Motor neuron (in vitro differentiated cells): Measurements from ENCODE around the gene TTC39B. TPM values are rescaled to one million over a fixed set of nuclear protein-coding genes. Genes with fewer than 3 reads are reported as not detected.

Experiments used
- ATAC-seq, 8 experiments: fragments of 200-7000 bp; cut with Tn5 transposase; replicated peaks in 6 of 8; 2 replicates each; pipeline ENCODE4 v1.8.0; 2021; ENCODE audit warnings: mild to moderate bottlenecking in 8 of 8, moderate library complexity in 8 of 8
- H3K27ac ChIP-seq, 2 donors: fragments of 250-450 bp; sonication (Bioruptor Pico); 2 replicates each; pipeline ENCODE4 v1.9.0; 2021; ENCODE audit warnings: antibody characterized with exemption in 2 of 2, mild to moderate bottlenecking in 2 of 2, moderate library complexity in 1 of 2
- H3K4me1 ChIP-seq, 2 donors: fragments of 250-450 bp; sonication (Bioruptor Pico); replicated peaks in 1 of 2; 2 replicates each; pipeline ENCODE4 v1.6.1; 2021; ENCODE audit warnings: antibody characterized with exemption in 2 of 2, mild to moderate bottlenecking in 2 of 2, moderate library complexity in 1 of 2
- H3K4me3 ChIP-seq, 5 donors: fragments of 250-450 bp; sonication (Bioruptor Pico); 2 replicates each; pipeline ENCODE4 v1.9.0; 2021; ENCODE audit warnings: antibody characterized with exemption in 5 of 5, mild to moderate bottlenecking in 5 of 5, moderate library complexity in 4 of 5
- WGBS, 10 experiments: fragments of 450-650 bp; shearing (Covaris generic); methylation state at CpG; one replicate each; pipeline ENCODE4 v1.0.0; 2022; 5-methylcytosine and 5-hydroxymethylcytosine counted together
- in situ Hi-C, 9 experiments: fragments of 400-800 bp; cut with MboI; loops; one replicate each; pipeline ENCODE4 v1.15.0; 2021; ENCODE audit warnings: low sequenced_read_pairs in 9 of 9, low pct_unique_long_range_greater_than_20kb in 2 of 9; ENCODE audit not compliant: unreplicated experiment in 9 of 9
- total RNA-seq, 8 experiments: library from RNA; unstranded; fragments of 300-600 nt; gene quantifications; 2 replicates each; pipeline versions ENCODE4 v1.2.3 to v1.2.4, GENCODE V29; 2022

TTC39B gene
- total RNA-seq, 8 experiments from 2014 or later: 1.4 to 10.6 (median 4.5) TPM

DNA sequence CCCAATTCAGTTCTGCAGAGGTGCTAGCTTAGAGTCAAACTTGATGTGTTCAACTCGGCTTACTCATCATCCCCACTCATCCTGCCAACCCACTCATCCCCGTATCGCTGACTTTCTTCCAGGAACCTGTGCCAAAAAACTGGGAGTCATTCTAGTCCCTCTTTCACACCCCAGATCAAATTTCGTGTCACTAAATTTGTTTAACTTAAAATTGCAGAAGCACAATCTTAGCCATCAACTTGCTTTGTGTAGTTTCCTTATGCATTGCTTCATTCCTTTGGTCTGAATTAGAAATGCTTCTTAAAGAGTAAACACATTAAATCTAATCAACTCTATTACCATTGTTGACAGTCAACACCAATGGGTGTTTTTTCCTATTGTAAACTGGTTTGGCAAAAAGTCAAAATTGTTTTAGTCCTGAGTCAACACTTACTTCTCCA is 162.4 kb downstream of the TTC39B start:
- in situ Hi-C loops: loop anchor here in 3 of 9 experiments (25.0 kb wide), 3 partner anchors 332 to 682 kb away; no protein-coding TSS in a partner anchor
- peak in 2 of 8 experiments; percentile 46 to 69 for ATAC-seq
- H3K4me1 ChIP-seq: peaks cover 11% of the 10 kb centered on the region in 2 donors
- no peak overlapping the region for H3K27ac ChIP-seq
- WGBS, 10 experiments: 0 to 93% (median 71%) methylated on average over 1 to 4 of the region's 4 CpGs; no CpG with 5 or more reads in 2 of the 10 experiments
- no peak overlapping the region for H3K4me3 ChIP-seq

GRCh38 chr9:15142878-15143534 is 164.0 kb downstream of the TTC39B start:
- in situ Hi-C loops: loop anchor here in 3 of 9 experiments (25.0 kb wide), 3 partner anchors 331 to 681 kb away; no protein-coding TSS in a partner anchor

DNA sequence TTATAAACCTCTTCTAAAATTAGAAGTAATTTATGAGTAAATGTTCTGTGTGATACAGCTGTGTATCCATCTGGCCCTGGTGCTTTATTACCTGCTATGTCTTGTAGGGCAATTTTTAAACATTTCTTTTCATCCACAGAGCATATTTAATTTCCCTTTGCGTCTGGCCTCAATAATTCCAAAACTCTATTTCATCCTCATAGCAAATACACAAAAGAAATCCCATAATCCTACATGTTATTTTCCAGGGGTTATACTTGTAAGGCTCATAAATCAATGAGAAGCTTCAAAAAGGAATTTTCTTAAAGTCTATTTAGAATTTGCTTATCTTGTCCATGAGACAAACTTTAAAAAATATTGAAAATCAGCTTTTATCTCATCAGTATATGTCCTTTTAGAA is 167.0 kb downstream of the TTC39B start:
- no peak overlapping the region for H3K4me3 ChIP-seq
- no peak for ATAC-seq
- in situ Hi-C loops: loop anchor here in 3 of 9 experiments (25.0 kb wide), 3 partner anchors 328 to 678 kb away; no protein-coding TSS in a partner anchor
- H3K4me1 ChIP-seq: no peaks in the 10 kb centered on the region
- H3K27ac ChIP-seq: no peak overlapping the region
- WGBS, 10 experiments: 64 to 100% (median 90%) methylated on average over 1 of the region's 1 CpG; no CpG with 5 or more reads in 1 of the 10 experiments

More at GRCh38 chr9:15142878-15143534, 164.0 kb downstream of the TTC39B start:
- 0 to 100% (median 66%) methylated on average over 1 to 6 of the region's 6 CpGs for WGBS, 10 experiments
- Histone ChIP-seq H3K4me3 (no peak overlapping the region), H3K27ac (no peak overlapping the region), H3K4me1 (peaks cover 11% of the 10 kb centered on the region in 2 donors)
- peak in 5 of 8 experiments; percentile 52 to 85 (median 76) for ATAC-seq

DNA sequence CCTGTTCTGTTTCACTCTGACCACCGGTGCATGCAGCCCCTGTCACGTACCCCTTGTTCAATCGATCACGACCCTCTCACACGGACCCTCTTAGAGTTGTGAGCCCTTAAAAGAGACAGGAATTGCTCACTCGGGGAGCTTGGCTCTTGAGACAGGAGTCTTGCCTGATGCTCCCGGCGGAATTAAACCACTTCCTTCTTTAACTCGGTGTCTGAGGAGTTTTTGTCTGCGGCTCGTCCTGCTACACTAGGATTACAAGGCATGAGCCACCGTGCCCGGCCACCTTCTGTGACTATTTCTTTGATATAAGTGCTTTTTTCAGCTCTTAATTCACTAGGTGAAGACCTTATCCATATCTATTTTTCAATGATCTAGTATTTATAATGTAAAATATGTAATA is 167.5 kb downstream of the TTC39B start:
- no peaks in the 10 kb centered on the region for H3K4me1 ChIP-seq
- in situ Hi-C loops: loop anchor here in 3 of 9 experiments (25.0 kb wide), 3 partner anchors 327 to 677 kb away; no protein-coding TSS in a partner anchor
- no peak overlapping the region for H3K4me3 ChIP-seq
- no peak overlapping the region for H3K27ac ChIP-seq
- no peak for ATAC-seq
- 46 to 100% (median 74%) methylated on average over 1 to 13 of the region's 13 CpGs; no CpG with 5 or more reads in 2 of the 10 experiments for WGBS, 10 experiments

GRCh38 chr9:15138357-15138686 is 168.7 kb downstream of the TTC39B start:
- 13 to 86% (median 30%) methylated on average over 1 to 2 of the region's 2 CpGs; no CpG with 5 or more reads in 4 of the 10 experiments for WGBS, 10 experiments
- Histone ChIP-seq H3K4me1 (no peaks in the 10 kb centered on the region), H3K4me3 (no peak overlapping the region), H3K27ac (no peak overlapping the region)
- in situ Hi-C loops: loop anchor here in 3 of 9 experiments (25.0 kb wide), 3 partner anchors 326 to 676 kb away; no protein-coding TSS in a partner anchor
- ATAC-seq: no peak

DNA sequence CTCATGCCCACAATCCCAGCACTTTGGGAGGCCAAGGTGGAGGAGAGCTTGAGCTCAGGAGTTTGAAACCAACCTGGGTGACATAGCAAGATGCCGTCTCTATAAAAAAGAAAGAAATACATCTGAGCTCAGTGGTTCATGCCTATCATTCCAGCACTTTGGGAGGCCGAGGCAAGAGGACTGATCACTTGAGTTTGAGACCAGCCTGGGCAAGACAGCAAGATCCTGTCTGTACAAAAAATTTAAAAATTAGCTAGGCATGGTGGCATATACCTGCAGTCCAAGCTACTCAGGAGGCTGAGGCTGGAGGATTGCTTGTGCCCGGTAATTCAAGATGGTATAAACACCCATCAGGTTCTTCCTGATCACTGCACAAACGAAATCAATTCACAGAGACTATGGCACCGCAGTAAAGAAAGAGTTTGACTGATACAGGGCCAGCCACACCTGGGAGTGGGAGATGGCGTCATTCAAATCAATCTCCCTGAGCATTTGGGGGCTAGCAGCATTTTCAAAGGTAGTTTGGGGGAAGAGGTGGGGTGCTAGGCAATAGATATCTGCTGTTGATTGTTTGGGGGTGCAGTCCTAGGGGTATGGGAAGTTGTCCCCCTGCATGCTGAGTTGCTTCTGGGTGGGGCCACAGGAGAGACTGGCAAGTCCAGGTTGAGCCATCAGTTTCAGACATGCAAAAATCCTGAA is 169.2 kb downstream of the TTC39B start:
- WGBS, 10 experiments: 66 to 100% (median 88%) methylated on average over 1 to 4 of the region's 6 CpGs; no CpG with 5 or more reads in 2 of the 10 experiments
- no peak for ATAC-seq
- Histone ChIP-seq H3K4me3 (no peak overlapping the region), H3K4me1 (no peaks in the 10 kb centered on the region), H3K27ac (no peak overlapping the region)
- in situ Hi-C loops: loop anchor here in 3 of 9 experiments (25.0 kb wide), 3 partner anchors 326 to 676 kb away; no protein-coding TSS in a partner anchor

- H3K27ac ChIP-seq: no peak overlapping the region
These were observed 169.9 kb downstream of the TTC39B start for GRCh38 chr9:15137089-15137488.

GRCh38 chr9:15136646-15137045 is 170.4 kb downstream of the TTC39B start:
- Histone ChIP-seq H3K4me3 (no peak overlapping the region), H3K4me1 (no peaks in the 10 kb centered on the region), H3K27ac (no peak overlapping the region)
- ATAC-seq: no peak
- in situ Hi-C loops: loop anchor here in 3 of 9 experiments (25.0 kb wide), 3 partner anchors 324 to 674 kb away; no protein-coding TSS in a partner anchor
- 60 to 100% (median 98%) methylated on average over 1 to 5 of the region's 5 CpGs; no CpG with 5 or more reads in 2 of the 10 experiments for WGBS, 10 experiments

More at GRCh38 chr9:15137089-15137488, 169.9 kb downstream of the TTC39B start:
- Histone ChIP-seq H3K4me1 (no peaks in the 10 kb centered on the region), H3K4me3 (no peak overlapping the region)
- 44 to 100% (median 88%) methylated on average over 1 to 2 of the region's 2 CpGs; no CpG with 5 or more reads in 2 of the 10 experiments for WGBS, 10 experiments
- in situ Hi-C loops: loop anchor here in 3 of 9 experiments (25.0 kb wide), 3 partner anchors 325 to 675 kb away; no protein-coding TSS in a partner anchor
- ATAC-seq: no peak

- H3K4me1 ChIP-seq: no peaks in the 10 kb centered on the region
- in situ Hi-C loops: loop anchor here in 3 of 9 experiments (25.0 kb wide), 3 partner anchors 323 to 673 kb away; no protein-coding TSS in a partner anchor
- H3K27ac ChIP-seq: no peak overlapping the region
- WGBS, 10 experiments: 10 to 84% (median 22%) methylated on average over 1 to 17 of the region's 18 CpGs
- ATAC-seq: peak; percentile 70 to 98 (median 86)
- H3K4me3 ChIP-seq: no peak overlapping the region
These were observed 171.7 kb downstream of the TTC39B start for GRCh38 chr9:15135164-15135792.

GRCh38 chr9:15133488-15133887 is 173.5 kb downstream of the TTC39B start:
- H3K4me3 ChIP-seq: no peak overlapping the region
- no peak for ATAC-seq
- no peaks in the 10 kb centered on the region for H3K4me1 ChIP-seq
- in situ Hi-C loops: loop anchor here in 3 of 9 experiments (25.0 kb wide), 3 partner anchors 321 to 671 kb away; no protein-coding TSS in a partner anchor
- no peak overlapping the region for H3K27ac ChIP-seq
- WGBS, 10 experiments: 54 to 100% (median 96%) methylated on average over 1 to 3 of the region's 3 CpGs

DNA sequence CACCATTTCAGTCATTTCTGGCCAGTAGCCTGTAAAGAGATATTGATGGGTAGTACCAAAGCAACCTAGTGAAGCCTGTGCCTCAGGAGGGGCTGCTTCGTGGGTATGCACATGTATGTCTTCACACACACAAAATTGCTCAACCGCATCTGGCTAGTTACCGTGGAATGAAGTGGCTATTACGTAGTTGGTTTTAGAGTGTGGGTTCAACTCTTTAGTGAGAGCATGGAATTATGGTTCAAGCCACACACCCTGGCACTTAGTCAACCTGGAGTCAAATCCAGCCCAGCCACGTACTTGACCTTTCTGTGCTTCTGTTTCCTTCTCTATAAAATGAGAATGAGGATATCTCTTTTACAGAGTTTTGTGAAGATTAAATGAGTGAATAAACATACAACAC is 174.9 kb downstream of the TTC39B start:
- H3K4me3 ChIP-seq: no peak overlapping the region
- ATAC-seq: no peak
- no peaks in the 10 kb centered on the region for H3K4me1 ChIP-seq
- no peak overlapping the region for H3K27ac ChIP-seq
- 64 to 98% (median 91%) methylated on average over 1 to 5 of the region's 5 CpGs; no CpG with 5 or more reads in 3 of the 10 experiments for WGBS, 10 experiments
- in situ Hi-C loops: loop anchor here in 3 of 9 experiments (25.0 kb wide), 3 partner anchors 320 to 670 kb away; no protein-coding TSS in a partner anchor

DNA sequence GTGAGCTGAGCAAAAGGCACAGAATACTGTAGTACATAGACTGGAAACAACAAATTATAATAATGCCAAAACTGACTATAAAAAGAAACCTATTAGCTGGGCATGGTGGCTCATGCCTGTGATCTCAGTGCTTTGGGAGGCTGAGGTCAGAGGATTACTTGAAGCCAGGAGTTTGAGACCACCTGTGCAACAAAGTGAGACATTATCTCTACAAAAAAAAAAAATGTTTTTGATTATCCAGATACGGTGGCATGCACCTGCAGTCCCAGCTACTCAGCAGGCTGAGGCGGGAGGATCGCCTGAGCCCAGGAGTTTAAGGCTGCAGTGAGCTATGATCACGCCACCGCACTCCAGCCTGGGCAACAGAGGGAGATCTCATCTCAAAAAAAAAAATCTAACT is 175.9 kb downstream of the TTC39B start:
- in situ Hi-C loops: loop anchor here in 3 of 9 experiments (25.0 kb wide), 3 partner anchors 319 to 669 kb away; no protein-coding TSS in a partner anchor
- Histone ChIP-seq H3K4me3 (no peak overlapping the region), H3K27ac (no peak overlapping the region), H3K4me1 (no peaks in the 10 kb centered on the region)
- WGBS, 10 experiments: 61 to 98% (median 88%) methylated on average over 2 to 5 of the region's 5 CpGs; no CpG with 5 or more reads in 1 of the 10 experiments
- ATAC-seq: no peak
